ENCODE measurements around the gene SARNP. TPM values are rescaled to one million over a fixed set of nuclear protein-coding genes. Genes with fewer than 3 reads are reported as not detected.

Gene SARNP
- total and polyA plus RNA-seq, 9 of the 15 experiments (the other 6 are each of a cell fraction or from before 2014, with no cell fraction given): 70.1 to 400 (median 198) TPM

DNA sequence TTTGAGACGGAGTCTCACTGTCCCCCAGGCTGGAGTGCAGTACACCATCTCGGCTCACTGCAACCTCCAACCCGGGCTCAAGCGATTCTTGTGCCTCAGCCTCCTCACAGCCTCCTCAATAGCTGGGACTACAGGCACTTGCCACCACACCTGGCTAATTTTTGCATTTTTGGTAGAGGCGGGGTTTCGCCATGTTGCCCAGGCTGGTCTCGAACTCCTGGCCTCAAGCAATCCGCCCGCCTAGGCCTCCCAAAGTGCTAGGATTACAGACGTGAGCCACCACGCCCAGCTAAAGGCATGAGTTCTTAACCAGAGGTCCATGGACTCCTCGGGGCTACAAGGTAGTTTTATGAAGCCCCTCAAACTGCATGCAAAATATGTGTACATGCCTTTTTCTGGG is 2.1 kb downstream of the SARNP start:
- intact Hi-C loops (cut with micrococcal nuclease): no loop called here
- peaks cover 95% of the 10 kb centered on the region for H3K79me2 ChIP-seq (ENCODE audit: control insufficient read depth, insufficient read depth, low read length)
- ChIA-PET CTCF (ENCODE audit: low intra/inter-chr PET ratio) (no interaction called here), POLR2A (interaction anchor here (0.7 to 5.1 kb wide), 7 partner anchors 7 to 109 kb away, joined by 3 to 26 read pairs (median 3); partner anchors contain the start of gene DNAJC14)
- H4K20me1 ChIP-seq (replicated peaks; ENCODE audit: control insufficient read depth, insufficient read depth, low read length): peaks cover 19% of the 10 kb centered on the region
- no peak overlapping the region for H3K27ac ChIP-seq (ENCODE audit: extremely low read depth, low read depth, low read length)
- H2AFZ ChIP-seq (ENCODE audit: low read depth, low read length): no peak overlapping the region
- H3K4me3 ChIP-seq: no peak overlapping the region; the same call in 1 of the 2 replicates
- WGBS (ENCODE audit: insufficient coverage, low coverage, missing lambda C conversion rate): 82% methylated on average over 12 of the region's 12 CpGs
- H3K4me1 ChIP-seq (replicated peaks in 1 of 2; ENCODE audit: control insufficient read depth in 2 of 2, insufficient read depth in 2 of 2, low read length in 2 of 2): peaks cover 3 to 12% of the 10 kb centered on the region in 2 experiments; a peak in 4 of 5 replicates
- no peaks in the 10 kb centered on the region for H3K9me3 ChIP-seq (replicated peaks; ENCODE audit: control insufficient read depth, insufficient read depth, low read depth, low read length)
- no TSS peak for BruUV-seq (replicated peaks)
- peak; percentile 58 for TF ChIP-seq RBFOX2 (IDR thresholded peaks at IDR 0.05; ENCODE audit: low read depth, low read length)
- no peak for TF ChIP-seq ZNF785 (CRISPR knock-in tag; IDR thresholded peaks at IDR 0.05)
- FAIRE-seq (no peak), DNase-seq (ENCODE audit: extremely low read depth in 1 of 4, low spot score in 3 of 4) (no peak), ATAC-seq (no peak)
- H3K36me3 ChIP-seq (ENCODE audit: control insufficient read depth, insufficient read depth, low read length): peaks cover 67% of the 10 kb centered on the region
- peak overlapping the region; percentile 43 for H3K4me2 ChIP-seq (ENCODE audit: insufficient read depth, low read length)
- in situ Hi-C loops (cut with MboI): loop anchor here (10.0 kb wide), 1 partner anchor 209 kb away; the partner anchor contains the start of gene IKZF4
- no peaks in the 10 kb centered on the region for H3K27me3 ChIP-seq (ENCODE audit: control insufficient read depth in 2 of 2, insufficient read depth in 2 of 2, low read length in 2 of 2)
- peak overlapping the region; percentile 56 to 98; a peak in 3 of 4 replicates for H3K9ac ChIP-seq (ENCODE audit: insufficient read depth in 1 of 2, low read depth in 2 of 2, low read length in 2 of 2)
- no peaks in the 10 kb centered on the region for H3K9me1 ChIP-seq (ENCODE audit: control insufficient read depth, insufficient read depth, low read length)

DNA sequence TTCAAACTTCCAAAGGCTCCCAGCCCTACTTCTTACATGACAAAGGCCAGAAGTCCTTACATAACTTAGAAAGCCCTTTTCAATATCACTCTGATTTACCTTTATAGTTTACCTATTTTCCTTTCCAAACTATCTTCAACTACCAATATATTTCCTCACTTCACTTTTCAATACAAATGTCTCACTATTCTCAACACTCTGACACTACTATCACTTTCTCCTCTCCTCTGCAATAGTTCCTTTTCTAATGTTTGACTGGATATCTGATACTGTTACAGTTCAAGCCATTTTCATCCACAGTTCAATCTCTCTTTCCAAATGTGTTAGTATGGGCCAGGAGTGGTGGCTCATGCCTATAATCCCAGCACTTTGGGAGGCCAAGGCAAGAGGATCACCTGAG is 3.3 kb downstream of the SARNP start:
- no peak overlapping the region for H2AFZ ChIP-seq (ENCODE audit: low read depth, low read length)
- H3K9ac ChIP-seq (ENCODE audit: insufficient read depth in 1 of 2, low read depth in 2 of 2, low read length in 2 of 2): no peak overlapping the region
- FAIRE-seq: no peak
- peaks cover 67% of the 10 kb centered on the region for H3K36me3 ChIP-seq (ENCODE audit: control insufficient read depth, insufficient read depth, low read length)
- H3K27me3 ChIP-seq (ENCODE audit: control insufficient read depth in 2 of 2, insufficient read depth in 2 of 2, low read length in 2 of 2): no peaks in the 10 kb centered on the region
- peaks cover 3 to 12% of the 10 kb centered on the region in 2 experiments; a peak in 4 of 5 replicates for H3K4me1 ChIP-seq (replicated peaks in 1 of 2; ENCODE audit: control insufficient read depth in 2 of 2, insufficient read depth in 2 of 2, low read length in 2 of 2)
- intact Hi-C loops (cut with micrococcal nuclease): no loop called here
- no peak for DNase-seq (ENCODE audit: extremely low read depth in 1 of 4, low spot score in 3 of 4)
- no peak for ATAC-seq
- POLR2A ChIA-PET: interaction anchor here (0.6 to 5.1 kb wide), 8 partner anchors 10 to 1389 kb away, joined by 3 to 26 read pairs (median 4); no protein-coding TSS in a partner anchor
- no TSS peak for BruUV-seq (replicated peaks)
- no peak overlapping the region for H3K4me2 ChIP-seq (ENCODE audit: insufficient read depth, low read length)
- H3K27ac ChIP-seq (ENCODE audit: extremely low read depth, low read depth, low read length): no peak overlapping the region
- H3K79me2 ChIP-seq (ENCODE audit: control insufficient read depth, insufficient read depth, low read length): peaks cover 97% of the 10 kb centered on the region
- H3K9me3 ChIP-seq (replicated peaks; ENCODE audit: control insufficient read depth, insufficient read depth, low read depth, low read length): no peaks in the 10 kb centered on the region
- CTCF ChIA-PET (ENCODE audit: low intra/inter-chr PET ratio): no interaction called here
- no peak overlapping the region for H3K4me3 ChIP-seq
- peaks cover 19% of the 10 kb centered on the region for H4K20me1 ChIP-seq (replicated peaks; ENCODE audit: control insufficient read depth, insufficient read depth, low read length)
- in situ Hi-C loops (cut with MboI): loop anchor here (10.0 kb wide), 1 partner anchor 211 kb away; the partner anchor contains the start of gene IKZF4
- H3K9me1 ChIP-seq (ENCODE audit: control insufficient read depth, insufficient read depth, low read length): no peaks in the 10 kb centered on the region
- TF ChIP-seq ZNF407 (IDR thresholded peaks at IDR 0.05; ENCODE audit: low read depth) (no peak), ZNF143 (CRISPR knock-in tag; IDR thresholded peaks at IDR 0.05) (no peak), TEAD2 (tag; IDR thresholded peaks at IDR 0.05) (no peak), RBFOX2 (IDR thresholded peaks at IDR 0.05; ENCODE audit: low read depth, low read length) (0 out of 2 replicates have a peak, but pooled peaks have one; percentile 33), LARP7 (IDR thresholded peaks at IDR 0.05) (no peak), TEAD4 (IDR thresholded peaks at IDR 0.05; ENCODE audit: low read length) (no peak), TEAD4 (CRISPR knock-in tag; IDR thresholded peaks at IDR 0.05; ENCODE audit: borderline replicate concordance) (no peak), NCOA6 (IDR thresholded peaks at IDR 0.05) (no peak)

Data from K562 (cell line).